ENCODE results near the gene GABARAPL2. TPM values are rescaled to one million over a fixed set of nuclear protein-coding genes. Genes with fewer than 3 reads are reported as not detected.

The GABARAPL2 gene
- total and polyA plus RNA-seq, 2 experiments from 2014 or later: 47.8 to 130 TPM

DNA sequence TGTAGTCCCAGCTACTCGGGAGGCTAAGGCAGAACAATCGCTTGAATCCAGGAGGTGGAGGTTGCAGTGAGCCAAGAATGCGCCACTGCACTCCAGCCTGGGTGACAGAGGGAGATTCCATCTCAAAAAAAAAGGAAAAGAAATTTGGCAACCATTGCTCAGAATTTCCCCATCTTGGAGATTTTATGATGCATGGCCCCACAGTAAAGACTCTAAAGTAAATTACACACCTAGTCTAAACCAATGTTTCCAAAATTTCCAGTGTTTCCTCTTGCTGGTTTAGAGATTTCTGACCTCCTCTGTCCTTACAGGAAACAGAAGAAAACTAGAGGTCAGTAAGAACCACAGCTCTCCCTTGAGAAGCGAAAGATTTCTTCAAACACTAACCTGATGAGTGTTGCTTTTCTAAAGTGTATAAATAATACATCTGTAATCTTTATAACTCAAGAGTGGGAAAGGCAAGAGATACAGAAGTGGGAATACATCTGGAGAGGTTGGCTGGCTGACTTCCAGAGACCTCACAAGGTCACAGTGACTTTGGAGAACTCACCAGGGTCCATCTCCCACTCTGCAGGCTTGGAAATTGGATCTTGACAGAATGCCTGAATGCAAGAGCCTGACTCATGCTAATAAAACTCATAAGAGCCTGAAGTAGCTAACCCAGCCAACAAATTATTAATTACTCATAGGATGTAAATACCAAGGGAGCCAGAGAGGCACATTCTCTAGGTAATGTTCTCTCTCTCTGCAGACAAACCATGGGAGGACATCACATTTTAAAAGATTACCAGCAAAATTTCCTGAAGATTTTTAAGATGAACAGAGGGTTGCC is 48.1 kb downstream of the GABARAPL2 start:
- Histone ChIP-seq H3K4me2 (no peak overlapping the region), H3K9me2 (ENCODE audit: insufficient read depth) (no peaks in the 10 kb centered on the region), H3F3A (replicated peaks; ENCODE audit: low read depth) (no peaks in the 10 kb centered on the region), H3K36me3 (ENCODE audit: insufficient read depth) (peaks cover 55% of the 10 kb centered on the region), H2AFZ (no peak overlapping the region), H3K4me3 (no peak overlapping the region), H3K27ac (ENCODE audit: low read depth) (no peak overlapping the region), H3K4me1 (ENCODE audit: insufficient read depth) (no peaks in the 10 kb centered on the region), H3K79me2 (replicated peaks; ENCODE audit: insufficient read depth) (no peaks in the 10 kb centered on the region), H3K27me3 (ENCODE audit: insufficient read depth) (no peaks in the 10 kb centered on the region), H4K20me1 (replicated peaks; ENCODE audit: insufficient read depth) (no peaks in the 10 kb centered on the region; the same call in none of the 2 replicates)
- Mint-ChIP-seq H3K4me3 (no peak overlapping the region), H3K9me3 (no peaks in the 10 kb centered on the region), H3K4me1 (no peaks in the 10 kb centered on the region), H3K36me3 (ENCODE audit: low read depth) (peaks cover 70% of the 10 kb centered on the region), H3K27me3 (ENCODE audit: insufficient read depth, low read depth, poor library complexity) (no peaks in the 10 kb centered on the region), H3K27ac (no peak overlapping the region)
- TF ChIP-seq CTCF (conservative IDR thresholded peaks at IDR 0.05; ENCODE audit: low read depth in 2 of 2): no peak
- no peak for TF ChIP-seq CREB1 (CRISPR knock-in tag; IDR thresholded peaks at IDR 0.05; ENCODE audit: low read depth)
- no peak for TF ChIP-seq JUNB (IDR thresholded peaks at IDR 0.05; ENCODE audit: unreplicated experiment)
- no peak for TF ChIP-seq EZH2phosphoT487 (IDR thresholded peaks at IDR 0.05; ENCODE audit: unreplicated experiment)
- TF ChIP-seq ZNF331 (CRISPR knock-in tag; IDR thresholded peaks at IDR 0.05; ENCODE audit: low read depth): no peak
- TF ChIP-seq ZNF462 (CRISPR knock-in tag; IDR thresholded peaks at IDR 0.05): no peak
- DNase-seq (ENCODE audit: low spot score) (no peak), ATAC-seq (no peak)
